ENCODE data around the gene MTCH2. TPM values are rescaled to one million over a fixed set of nuclear protein-coding genes. Genes with fewer than 3 reads are reported as not detected.
"Not testable (repeated sequence)": the region's sequence is repeated elsewhere in the genome, so short reads cannot be mapped to it uniquely, and the experiment has no call there.

MTCH2 gene
- total and polyA plus RNA-seq, 3 donors from 2014 or later, result 71.1 to 396 (median 98.8) TPM

DNA sequence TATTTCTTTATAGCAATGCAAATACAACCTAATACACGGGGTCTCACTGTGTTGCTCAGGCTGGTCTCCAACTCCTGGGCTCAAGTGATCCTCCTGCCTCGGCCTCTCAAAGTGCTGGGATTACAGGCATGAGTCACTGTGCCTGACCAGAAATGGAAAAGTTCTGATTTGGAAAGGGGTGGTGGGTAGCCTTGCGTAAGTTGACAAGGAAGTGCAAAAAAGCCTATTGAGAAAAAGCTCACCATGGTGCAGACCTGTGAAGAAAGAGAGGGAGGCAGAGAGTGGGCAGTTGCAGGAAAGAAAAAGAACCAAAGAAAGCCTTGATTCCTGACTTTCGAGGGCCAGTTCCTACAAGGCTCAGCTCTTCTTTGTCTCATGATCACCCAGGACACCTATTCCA is 45.8 kb upstream of the MTCH2 start:
- Histone ChIP-seq H3K4me3 (no peak overlapping the region), H3K9me3 (no peaks in the 10 kb centered on the region), H3K27me3 (no peaks in the 10 kb centered on the region), H3K36me3 (ENCODE audit: low read depth, missing control alignments) (no peaks in the 10 kb centered on the region), H3K27ac (no peak overlapping the region), H3K4me1 (no peaks in the 10 kb centered on the region)
- WGBS, 2 donors, result 93 to 96% methylated on average over 4 of the region's 4 CpGs
- intact Hi-C loops (cut with DNase I; ENCODE audit: low total_unique reads), result no loop called here
- DNase-seq, result no peak
- TF ChIP-seq, protein P1, sequence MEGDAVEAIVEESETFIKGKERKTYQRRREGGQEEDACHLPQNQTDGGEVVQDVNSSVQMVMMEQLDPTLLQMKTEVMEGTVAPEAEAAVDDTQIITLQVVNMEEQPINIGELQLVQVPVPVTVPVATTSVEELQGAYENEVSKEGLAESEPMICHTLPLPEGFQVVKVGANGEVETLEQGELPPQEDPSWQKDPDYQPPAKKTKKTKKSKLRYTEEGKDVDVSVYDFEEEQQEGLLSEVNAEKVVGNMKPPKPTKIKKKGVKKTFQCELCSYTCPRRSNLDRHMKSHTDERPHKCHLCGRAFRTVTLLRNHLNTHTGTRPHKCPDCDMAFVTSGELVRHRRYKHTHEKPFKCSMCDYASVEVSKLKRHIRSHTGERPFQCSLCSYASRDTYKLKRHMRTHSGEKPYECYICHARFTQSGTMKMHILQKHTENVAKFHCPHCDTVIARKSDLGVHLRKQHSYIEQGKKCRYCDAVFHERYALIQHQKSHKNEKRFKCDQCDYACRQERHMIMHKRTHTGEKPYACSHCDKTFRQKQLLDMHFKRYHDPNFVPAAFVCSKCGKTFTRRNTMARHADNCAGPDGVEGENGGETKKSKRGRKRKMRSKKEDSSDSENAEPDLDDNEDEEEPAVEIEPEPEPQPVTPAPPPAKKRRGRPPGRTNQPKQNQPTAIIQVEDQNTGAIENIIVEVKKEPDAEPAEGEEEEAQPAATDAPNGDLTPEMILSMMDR (IDR thresholded peaks at IDR 0.05), result no peak
- TF ChIP-seq POLR2A (IDR thresholded peaks at IDR 0.05), result no peak

DNA sequence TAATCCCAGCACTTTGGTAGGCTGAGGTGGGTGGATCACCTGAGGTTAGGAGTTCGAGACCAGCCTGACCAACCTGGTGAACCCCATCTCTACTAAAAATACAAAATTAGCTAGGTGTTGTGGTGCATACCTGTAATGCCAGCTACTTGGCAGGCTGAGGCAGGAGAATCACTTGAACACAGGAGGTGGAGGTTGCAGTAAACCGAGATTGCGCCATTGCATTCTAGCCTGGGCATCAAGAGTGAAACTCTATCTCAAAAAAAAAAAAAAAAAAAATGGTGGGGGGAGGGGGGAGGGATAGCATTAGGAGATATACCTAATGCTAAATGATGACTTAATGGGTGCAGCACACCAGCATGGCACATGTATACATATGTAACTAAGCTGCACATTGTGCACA is 44.3 kb upstream of the MTCH2 start:
- WGBS, 2 donors, result 95 to 100% methylated on average over 3 of the region's 3 CpGs
- H3K36me3 ChIP-seq (ENCODE audit: low read depth, missing control alignments); H3K4me1 ChIP-seq; H3K9me3 ChIP-seq; H3K4me3 ChIP-seq; H3K27ac ChIP-seq; DNase-seq; intact Hi-C loops (cut with DNase I; ENCODE audit: low total_unique reads); H3K27me3 ChIP-seq: not testable (repeated sequence)

DNA sequence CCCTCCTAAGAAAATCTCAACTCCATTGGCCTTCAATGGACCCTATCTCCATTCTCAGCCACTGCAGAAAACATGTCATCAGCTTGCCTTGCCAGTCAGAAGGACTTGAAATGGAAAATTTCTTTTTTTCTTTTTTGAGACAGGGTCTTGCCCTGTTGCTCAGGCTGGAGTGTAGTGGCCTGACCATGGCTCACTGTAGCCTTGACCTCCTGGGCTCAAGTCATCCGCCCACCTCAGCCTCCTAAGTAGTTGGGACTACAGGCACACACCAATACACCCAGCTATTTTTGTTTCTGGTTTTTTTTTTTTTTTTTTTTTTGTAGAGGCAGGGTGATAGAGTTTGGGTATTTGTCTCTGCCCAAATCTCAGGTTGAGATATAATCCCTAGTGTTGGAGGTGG is 43.8 kb upstream of the MTCH2 start:
- H3K36me3 ChIP-seq (ENCODE audit: low read depth, missing control alignments), result no peaks in the 10 kb centered on the region
- no peak overlapping the region for H3K27ac ChIP-seq
- WGBS, 2 donors, result 74 to 86% methylated on average over 1 of the region's 1 CpG
- no peaks in the 10 kb centered on the region for H3K9me3 ChIP-seq
- no peak for TF ChIP-seq POLR2A (IDR thresholded peaks at IDR 0.05)
- TF ChIP-seq, protein P1 (IDR thresholded peaks at IDR 0.05), result no peak
- DNase-seq, result no peak
- no peaks in the 10 kb centered on the region for H3K4me1 ChIP-seq
- H3K27me3 ChIP-seq, result no peaks in the 10 kb centered on the region
- no peak overlapping the region for H3K4me3 ChIP-seq
- intact Hi-C loops (cut with DNase I; ENCODE audit: low total_unique reads), result no loop called here

DNA sequence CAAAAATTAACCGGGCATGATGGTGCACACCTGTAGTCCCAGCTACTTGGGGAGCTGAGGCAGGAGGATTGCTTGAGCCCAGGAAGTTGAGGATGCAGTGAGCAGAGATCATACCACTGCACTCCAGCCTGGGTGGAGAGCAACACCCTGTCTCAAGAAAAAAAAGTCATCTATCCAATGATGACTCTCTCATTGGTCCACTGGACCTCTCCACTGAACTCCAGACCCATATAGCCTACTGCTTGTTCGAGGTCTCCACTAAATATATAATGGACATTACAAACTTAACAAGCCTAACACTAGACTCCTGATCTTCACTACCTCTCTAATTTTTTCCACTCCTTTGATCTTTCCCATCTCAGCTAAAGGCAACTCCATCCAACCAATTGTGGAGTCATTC is 33.5 kb upstream of the MTCH2 start:
- no peak for TF ChIP-seq POLR2A (IDR thresholded peaks at IDR 0.05)
- TF ChIP-seq, protein P1 (IDR thresholded peaks at IDR 0.05), result no peak
- H3K36me3 ChIP-seq (ENCODE audit: low read depth, missing control alignments), result no peaks in the 10 kb centered on the region
- no peaks in the 10 kb centered on the region for H3K9me3 ChIP-seq
- H3K4me3 ChIP-seq, result no peak overlapping the region
- intact Hi-C loops (cut with DNase I; ENCODE audit: low total_unique reads), result no loop called here
- DNase-seq, result no peak
- 79 to 87% methylated on average over 1 to 2 of the region's 2 CpGs for WGBS, 2 donors
- H3K27ac ChIP-seq, result no peak overlapping the region
- H3K4me1 ChIP-seq, result no peaks in the 10 kb centered on the region
- no peaks in the 10 kb centered on the region for H3K27me3 ChIP-seq

DNA sequence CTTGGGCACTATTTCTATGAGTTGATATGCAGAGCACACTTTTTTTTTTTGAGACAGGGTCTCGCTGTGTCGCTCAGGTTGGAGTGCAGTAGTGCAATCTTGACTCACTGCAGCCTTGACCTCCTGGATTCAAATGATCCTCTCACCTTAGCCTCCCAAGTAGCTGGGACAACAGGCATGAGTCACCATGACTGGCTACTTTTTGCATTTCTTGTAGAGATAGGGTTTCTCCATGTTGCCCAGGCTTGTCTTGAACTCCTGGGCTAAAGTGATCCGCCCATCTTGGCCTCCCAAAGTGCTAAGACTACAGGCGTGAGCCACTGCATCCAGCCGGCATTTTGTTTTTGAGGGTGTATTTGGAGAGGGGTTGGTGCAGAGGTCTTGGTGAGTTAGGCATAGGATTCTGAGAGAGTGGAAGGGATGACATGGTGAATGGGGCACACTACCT is 29.9 kb upstream of the MTCH2 start:
- WGBS, 2 donors, result 93% methylated on average over 5 of the region's 5 CpGs
- Histone ChIP-seq H3K36me3 (ENCODE audit: low read depth, missing control alignments) (no peaks in the 10 kb centered on the region), H3K27ac (no peak overlapping the region), H3K27me3 (no peaks in the 10 kb centered on the region), H3K4me3 (no peak overlapping the region), H3K4me1 (no peaks in the 10 kb centered on the region), H3K9me3 (no peaks in the 10 kb centered on the region)
- DNase-seq, result no peak
- intact Hi-C loops (cut with DNase I; ENCODE audit: low total_unique reads), result no loop called here
- TF ChIP-seq POLR2A (IDR thresholded peaks at IDR 0.05), result no peak
- TF ChIP-seq, protein P1 (IDR thresholded peaks at IDR 0.05), result no peak

Measured in testis (tissue), 3 donors.